Measurements from ENCODE around the gene VDAC2. TPM values are rescaled to one million over a fixed set of nuclear protein-coding genes. Genes with fewer than 3 reads are reported as not detected.

Gene VDAC2
- polyA plus RNA-seq, 1 donor from 2014 or later: 291 TPM

GRCh38 chr10:75280236-75280635, 69.6 kb downstream of the VDAC2 start:
- Histone ChIP-seq H3K4me3 (ENCODE audit: low read length) (no peak overlapping the region), H3K27ac (ENCODE audit: low read length) (no peak overlapping the region), H3K36me3 (ENCODE audit: insufficient read depth, low read length) (no peaks in the 10 kb centered on the region), H3F3A (ENCODE audit: insufficient read depth, low read length, poor library complexity, severe bottlenecking) (no peaks in the 10 kb centered on the region), H4K20me1 (ENCODE audit: insufficient read depth) (no peaks in the 10 kb centered on the region), H3K79me2 (replicated peaks; ENCODE audit: insufficient read depth, low read length) (no peaks in the 10 kb centered on the region), H3K27me3 (ENCODE audit: insufficient read depth, low read depth, low read length) (no peaks in the 10 kb centered on the region), H3K9me2 (ENCODE audit: insufficient read depth, low read length) (no peaks in the 10 kb centered on the region), H3K4me2 (ENCODE audit: low read length) (no peak overlapping the region), H2AFZ (ENCODE audit: low read depth, low read length) (no peak overlapping the region), H3K9ac (ENCODE audit: low read length) (no peak overlapping the region), H3K9me3 (ENCODE audit: low read length) (no peaks in the 10 kb centered on the region)
- no peak for TF ChIP-seq TAF1 (IDR thresholded peaks at IDR 0.05; ENCODE audit: low read depth)
- TF ChIP-seq EZH2 (IDR thresholded peaks at IDR 0.05; ENCODE audit: borderline replicate concordance, insufficient read depth, low read length, poor library complexity, severe bottlenecking): no peak
- no peak for TF ChIP-seq POLR2AphosphoS5 (IDR thresholded peaks at IDR 0.05)
- no peak for TF ChIP-seq EP300 (conservative IDR thresholded peaks at IDR 0.05; ENCODE audit: poor library complexity, severe bottlenecking)
- TF ChIP-seq SMC3 (conservative IDR thresholded peaks at IDR 0.05; ENCODE audit: poor library complexity): no peak
- TF ChIP-seq RAD21 (conservative IDR thresholded peaks at IDR 0.05): no peak
- TF ChIP-seq REST (IDR thresholded peaks at IDR 0.05; ENCODE audit: borderline replicate concordance): no peak
- no peak for TF ChIP-seq MXI1 (conservative IDR thresholded peaks at IDR 0.05; ENCODE audit: poor library complexity, severe bottlenecking)

Small RNAs within 50 kb of the gene (small RNA-seq; reads per million reads assigned to genes)
- gene HMGA1P5: 0 reads per million in 3 experiments
- gene RPL39P25: 0 reads per million in 3 experiments

Other genes starting within 250 kb of the VDAC2 start
- 32.9 and 33.4 TPM in 2 replicates for gene SAMD8, start 99.1 kb upstream of the VDAC2 start, polyA plus RNA-seq
- 51.4 and 62.7 TPM in 2 replicates for gene COMTD1, start 25.2 kb downstream of the VDAC2 start, polyA plus RNA-seq
- gene ZNF503, start 191.0 kb downstream of the VDAC2 start, polyA plus RNA-seq: 41.4 and 49.9 TPM in 2 replicates
- 5.6 and 8.4 TPM in 2 replicates for gene LRMDA, start 220.8 kb downstream of the VDAC2 start, polyA plus RNA-seq

Data from neural cell (in vitro differentiated cells).